Activated CD8-positive, alpha-beta T cell treated with anti-CD3 and anti-CD28 coated beads for 36 hours (primary cell): Measurements from ENCODE around the gene MFAP4. TPM values are rescaled to one million over a fixed set of nuclear protein-coding genes. Genes with fewer than 3 reads are reported as not detected.

Source experiments
- ATAC-seq: fragments of 200-7000 bp; cut with Tn5 transposase; one replicate; pipeline ENCODE4 v1.10.0; 2021; ENCODE audit warnings: mild to moderate bottlenecking, moderate library complexity
- CTCF ChIA-PET: fragments of 350-600 bp; sonication (Branson Sonifier 250); formaldehyde crosslinking; loops from one replicate; lab custom pipeline; 2021; ENCODE audit warnings: antibody characterized with exemption; lab: Charles Lee
- POLR2A ChIA-PET: fragments of 350-600 bp; sonication (Branson Sonifier 250); formaldehyde crosslinking; loops from one replicate; lab custom pipeline; 2021; ENCODE audit warnings: antibody characterized with exemption; lab: Charles Lee
- DNase-seq: peaks from one replicate; pipeline ENCODE4 v3.0.0-alpha.2; 2020
- H3K27ac Mint-ChIP-seq: one replicate; pipeline ENCODE4 v1.8.0; 2021; ENCODE audit warnings: mild to moderate bottlenecking, mixed read lengths
- H3K27me3 Mint-ChIP-seq: one replicate; pipeline ENCODE4 v1.8.0; 2021; ENCODE audit warnings: mixed read lengths
- H3K36me3 Mint-ChIP-seq: one replicate; pipeline ENCODE4 v1.8.0; 2021; ENCODE audit warnings: low read depth, mixed read lengths
- H3K4me1 Mint-ChIP-seq: one replicate; pipeline ENCODE4 v1.8.0; 2021; ENCODE audit warnings: low read depth, mixed read lengths
- H3K4me3 Mint-ChIP-seq: one replicate; pipeline ENCODE4 v1.8.0; 2021; ENCODE audit warnings: mild to moderate bottlenecking, moderate library complexity, mixed read lengths
- H3K9me3 Mint-ChIP-seq: one replicate; pipeline ENCODE4 v1.8.0; 2021; ENCODE audit warnings: mixed read lengths
- CTCF ChIP-seq: fragments of 200-600 bp; IDR thresholded peaks from one replicate; pipeline ENCODE4 v1.8.0; 2022; ENCODE audit warnings: antibody characterized with exemption, mild to moderate bottlenecking
- intact Hi-C: fragments of 100-400 bp; cut with micrococcal nuclease; formaldehyde crosslinking; loops from one replicate; pipeline ENCODE4 v1.10.0; 2022
- total RNA-seq, 2 experiments: library from RNA; stranded (reverse); gene quantifications; one replicate each; pipeline ENCODE4 v1.2.3, GENCODE V29; 2021

MFAP4 gene
- total RNA-seq, 2 experiments from 2014 or later = 0.47 to 0.70 TPM

GRCh38 chr17:19365499-19365817 is 21.5 kb downstream of the MFAP4 start:
- intact Hi-C loops = no loop called here
- Mint-ChIP-seq H3K4me1 (peaks cover 19% of the 10 kb centered on the region), H3K9me3 (no peaks in the 10 kb centered on the region), H3K4me3 (no peak overlapping the region), H3K36me3 (no peaks in the 10 kb centered on the region), H3K27me3 (peaks cover 4% of the 10 kb centered on the region), H3K27ac (no peak overlapping the region)
- CTCF ChIA-PET = interaction anchor here (0.6 to 7.8 kb wide), 6 partner anchors 9 to 89 kb away, joined by 3 to 133 read pairs (median 4); partner anchors contain the start of gene MAPK7
- DNase-seq (no peak), ATAC-seq (no peak)
- TF ChIP-seq CTCF = no peak
- POLR2A ChIA-PET = interaction anchor here (0.6 to 1.1 kb wide), 3 partner anchors 10 to 51 kb away, joined by 3 to 4 read pairs (median 3); no protein-coding TSS in a partner anchor

- H3K9me3 Mint-ChIP-seq = no peaks in the 10 kb centered on the region
- no peak for TF ChIP-seq CTCF
- ChIA-PET POLR2A (interaction anchor here (0.6 to 1.1 kb wide), 4 partner anchors 10 to 51 kb away, joined by 3 to 4 read pairs (median 3); no protein-coding TSS in a partner anchor), CTCF (interaction anchor here (0.6 to 7.8 kb wide), 6 partner anchors 10 to 402 kb away, joined by 3 to 133 read pairs (median 10); partner anchors contain the start of gene MAPK7)
- no peak for DNase-seq
- H3K27ac Mint-ChIP-seq = no peak overlapping the region
- peaks cover 4% of the 10 kb centered on the region for H3K27me3 Mint-ChIP-seq
- intact Hi-C loops = no loop called here
- H3K4me3 Mint-ChIP-seq = no peak overlapping the region
- no peak for ATAC-seq
- H3K4me1 Mint-ChIP-seq = peaks cover 14% of the 10 kb centered on the region
- no peaks in the 10 kb centered on the region for H3K36me3 Mint-ChIP-seq
Observed at GRCh38 chr17:19364699-19365498, 22.1 kb downstream of the MFAP4 start.

- H3K4me3 Mint-ChIP-seq = peak overlapping the region; percentile 81
- H3K27me3 Mint-ChIP-seq = peaks cover 4% of the 10 kb centered on the region
- ChIA-PET POLR2A (interaction anchor here (0.7 to 1.4 kb wide), 6 partner anchors 15 to 400 kb away, joined by 3 to 6 read pairs (median 4); partner anchors contain the start of genes ALDH3A2 and MAPK7), CTCF (interaction anchor here (0.6 to 7.8 kb wide), 41 partner anchors 9 to 404 kb away, joined by 3 to 133 read pairs (median 5); partner anchors contain the start of genes ALDH3A2 and MAPK7)
- H3K27ac Mint-ChIP-seq = no peak overlapping the region
- no peak for ATAC-seq
- TF ChIP-seq CTCF = no peak
- H3K36me3 Mint-ChIP-seq = no peaks in the 10 kb centered on the region
- no peak for DNase-seq
- intact Hi-C loops = loop anchor here (2.0 kb wide), 1 partner anchor 83 kb away; no protein-coding TSS in a partner anchor
- H3K4me1 Mint-ChIP-seq = peaks cover 5% of the 10 kb centered on the region
- no peaks in the 10 kb centered on the region for H3K9me3 Mint-ChIP-seq
Observed at GRCh38 chr17:19363460-19364035, 23.4 kb downstream of the MFAP4 start.

GRCh38 chr17:19363114-19363438 is 23.9 kb downstream of the MFAP4 start:
- H3K27me3 Mint-ChIP-seq = peaks cover 4% of the 10 kb centered on the region
- intact Hi-C loops = loop anchor here (2.0 kb wide), 1 partner anchor 84 kb away; no protein-coding TSS in a partner anchor
- CTCF ChIA-PET = interaction anchor here (0.6 to 7.8 kb wide), 51 partner anchors 10 to 404 kb away, joined by 3 to 133 read pairs (median 4); partner anchors contain the start of genes ALDH3A2 and MAPK7
- no peaks in the 10 kb centered on the region for H3K9me3 Mint-ChIP-seq
- DNase-seq (no peak), ATAC-seq (no peak)
- peaks cover 5% of the 10 kb centered on the region for H3K4me1 Mint-ChIP-seq
- POLR2A ChIA-PET = interaction anchor here (0.7 to 1.4 kb wide), 6 partner anchors 15 to 400 kb away, joined by 3 to 6 read pairs (median 4); partner anchors contain the start of genes ALDH3A2 and MAPK7
- peak overlapping the region; percentile 81 for H3K27ac Mint-ChIP-seq
- H3K4me3 Mint-ChIP-seq = peak overlapping the region; percentile 81
- H3K36me3 Mint-ChIP-seq = no peaks in the 10 kb centered on the region
- peak; percentile 11 for TF ChIP-seq CTCF
